NCI-H1694 (cell line): ENCODE measurements around the gene ALG8.
"Not testable (repeated sequence)": the region's sequence is repeated elsewhere in the genome, so short reads cannot be mapped to it uniquely, and the experiment has no call there.

Source experiments
- DNase-seq: peaks from one replicate; lab custom pipeline; 2025; lab: John Stamatoyannopoulos, UW

ALG8 gene

DNA sequence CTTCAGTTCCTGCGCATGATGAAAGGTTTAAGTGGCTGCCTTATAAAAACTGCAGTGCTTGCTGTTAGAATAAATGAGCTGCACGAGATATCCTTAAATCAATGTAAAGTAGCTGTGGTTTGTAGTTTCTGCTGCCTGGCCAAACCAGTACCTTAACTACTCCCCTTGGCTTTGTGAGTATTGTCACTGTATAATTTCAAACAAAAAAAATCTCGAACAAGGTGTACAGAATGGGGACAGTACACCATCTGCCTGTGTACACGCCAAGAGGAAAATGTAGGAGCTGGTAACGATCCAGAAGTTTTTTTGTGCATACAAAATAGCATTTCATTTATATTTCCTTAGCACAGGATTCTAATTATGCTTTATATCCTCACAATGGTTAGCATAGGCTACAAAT lies 39.2 kb downstream of the ALG8 start:
- no peak for DNase-seq

DNA sequence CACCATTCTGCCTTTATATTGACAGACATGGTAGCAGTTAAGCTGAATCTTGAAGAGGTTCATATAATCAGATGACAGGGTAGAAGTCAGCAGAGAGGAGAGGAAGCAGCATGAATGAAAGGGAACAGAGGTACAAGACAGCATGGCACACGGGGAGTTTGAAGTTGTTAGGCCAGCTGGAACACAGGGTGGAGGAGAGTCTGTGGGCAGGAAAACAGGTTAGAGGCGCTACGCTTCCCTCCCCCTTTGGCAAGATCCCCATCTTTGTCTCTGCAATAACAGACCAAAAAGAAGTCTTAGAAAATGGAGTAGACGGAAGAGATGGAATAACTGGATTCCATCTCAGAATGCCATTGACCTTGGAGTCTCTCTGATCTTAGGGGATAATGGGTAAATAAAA lies 39.8 kb downstream of the ALG8 start:
- no peak for DNase-seq

DNA sequence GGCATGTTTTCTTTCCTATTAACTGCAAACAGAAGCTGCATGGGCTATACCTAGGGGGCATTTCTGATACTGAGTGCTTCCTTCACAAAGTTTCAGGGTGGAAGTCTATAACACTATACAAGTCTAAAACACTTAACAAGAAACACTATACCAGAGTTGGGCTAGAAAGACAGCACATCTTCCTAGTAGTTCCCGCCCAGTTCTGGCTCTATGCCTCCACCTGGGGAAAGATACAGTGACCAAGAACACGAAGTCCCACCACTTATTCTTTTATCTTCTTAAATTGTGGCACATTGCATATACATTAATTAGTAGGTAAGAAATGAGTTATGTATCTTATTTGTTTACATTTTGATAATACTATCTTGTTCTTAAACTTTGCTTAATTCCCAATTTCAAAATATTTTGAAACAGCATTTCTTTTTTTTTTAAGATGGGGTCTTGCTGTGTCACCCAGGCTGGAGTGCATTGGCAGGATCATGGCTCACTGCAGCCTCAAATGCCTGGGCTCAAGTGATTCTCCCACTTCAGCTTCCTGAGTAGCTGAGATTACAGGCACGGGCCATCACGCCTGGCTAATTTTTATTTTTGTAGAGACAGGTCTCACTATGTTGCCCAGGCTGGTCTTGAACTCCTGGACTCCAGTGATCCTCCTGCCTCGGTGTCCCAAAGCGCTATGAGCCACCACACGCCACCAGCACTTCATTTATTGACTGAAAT lies 41.6 kb downstream of the ALG8 start:
- no peak for DNase-seq

DNA sequence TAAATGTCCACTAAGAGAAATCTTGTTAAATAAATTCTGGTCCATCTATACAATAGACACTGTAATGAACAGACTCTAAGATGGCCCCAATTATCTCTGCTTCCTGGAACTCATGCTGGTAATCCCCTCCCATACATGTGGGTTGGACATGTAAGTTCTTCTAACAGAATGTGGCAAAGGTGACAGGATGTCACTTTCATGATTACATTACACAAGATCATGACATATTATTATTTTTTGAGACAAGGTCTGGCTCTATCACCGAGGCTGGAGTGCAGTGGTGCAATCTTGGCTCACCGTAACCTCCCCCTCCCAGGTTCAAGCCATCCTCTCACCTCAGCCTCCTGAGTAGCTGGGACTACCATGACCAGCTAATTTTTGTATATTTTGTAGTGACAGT lies 45.2 kb downstream of the ALG8 start:
- DNase-seq: no peak

DNA sequence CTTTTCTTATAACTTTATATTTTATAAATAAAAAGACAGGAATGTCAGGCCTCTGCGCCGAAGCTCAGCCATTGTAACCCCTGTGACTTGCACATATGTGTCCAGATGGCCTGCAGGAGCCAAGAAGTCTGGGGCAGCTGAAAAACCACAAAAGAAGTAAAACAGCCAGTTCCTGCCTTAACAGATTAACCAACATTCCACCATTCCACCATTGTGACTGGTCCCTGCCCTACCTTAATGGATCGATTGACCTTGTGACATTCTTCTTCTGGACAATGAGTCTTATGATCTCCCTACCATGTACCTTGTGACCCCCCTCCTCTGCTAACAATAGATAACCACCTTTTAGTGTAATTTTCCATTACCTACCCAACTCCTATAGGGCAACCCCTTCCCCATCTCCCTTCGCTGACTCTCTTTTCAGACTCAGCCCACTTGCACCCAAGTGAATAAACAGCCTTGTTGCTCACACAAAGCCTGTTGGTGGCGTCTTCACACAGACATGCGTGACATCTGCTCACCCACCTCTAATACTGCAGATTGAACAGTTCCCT lies 52.8 kb downstream of the ALG8 start:
- peak; percentile 18 for DNase-seq

DNA sequence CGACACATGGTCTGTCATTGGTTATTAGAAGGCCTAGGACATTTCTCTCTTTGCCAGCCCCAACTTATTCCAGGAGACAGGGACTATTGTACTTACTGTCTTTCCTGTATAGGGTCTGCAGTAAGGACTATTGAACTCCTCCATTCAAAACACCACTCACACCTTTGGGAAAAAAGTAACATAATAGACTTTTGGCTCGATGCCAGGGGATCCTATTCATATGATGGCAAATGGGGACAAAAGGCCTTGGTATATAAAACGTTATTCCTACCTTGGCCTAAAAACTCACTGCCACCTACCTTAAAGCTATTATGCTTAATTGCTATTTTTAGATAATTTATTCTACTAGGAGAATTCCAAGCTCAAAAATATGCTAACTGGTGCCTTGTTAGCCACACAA lies 53.5 kb downstream of the ALG8 start:
- DNase-seq: no peak

DNA sequence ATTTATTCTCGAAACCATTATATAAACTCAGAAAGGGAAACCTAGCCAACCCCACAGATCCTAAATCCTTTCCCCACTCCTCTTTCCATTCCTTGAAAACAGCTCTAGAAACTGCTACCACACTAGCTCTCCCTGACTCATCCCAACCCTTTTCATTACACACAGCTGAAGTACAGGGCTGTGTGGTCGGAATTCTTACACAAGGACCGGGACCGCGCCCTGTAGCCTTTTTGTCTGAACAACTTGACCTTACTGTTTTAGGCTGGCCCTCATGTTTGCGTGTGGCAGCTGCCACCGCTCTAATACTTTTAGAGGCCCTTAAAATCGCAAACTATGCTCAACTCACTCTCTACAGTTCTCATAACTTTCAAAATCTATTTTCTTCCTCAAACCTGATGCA lies 54.9 kb downstream of the ALG8 start:
- DNase-seq: not testable (repeated sequence)

DNA sequence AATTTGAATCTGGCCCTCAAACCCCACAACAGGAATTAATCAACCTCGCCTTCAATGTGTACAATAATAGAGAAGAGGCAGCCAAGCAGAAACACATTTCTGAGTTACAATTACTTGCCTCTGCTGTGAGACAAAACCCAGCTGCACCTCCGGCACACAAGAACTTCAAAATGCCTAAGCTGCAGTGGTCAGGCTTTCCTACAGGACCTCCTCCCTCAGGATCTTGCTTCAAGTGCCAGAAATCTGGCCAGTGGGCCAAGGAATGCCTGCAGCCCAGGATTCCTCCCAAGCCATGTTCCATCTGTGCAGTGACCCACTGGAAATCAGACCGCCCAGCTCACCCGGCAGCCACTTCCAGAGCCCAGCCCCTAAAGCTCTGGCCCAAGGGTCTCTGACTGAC lies 56.4 kb downstream of the ALG8 start:
- DNase-seq: no peak

DNA sequence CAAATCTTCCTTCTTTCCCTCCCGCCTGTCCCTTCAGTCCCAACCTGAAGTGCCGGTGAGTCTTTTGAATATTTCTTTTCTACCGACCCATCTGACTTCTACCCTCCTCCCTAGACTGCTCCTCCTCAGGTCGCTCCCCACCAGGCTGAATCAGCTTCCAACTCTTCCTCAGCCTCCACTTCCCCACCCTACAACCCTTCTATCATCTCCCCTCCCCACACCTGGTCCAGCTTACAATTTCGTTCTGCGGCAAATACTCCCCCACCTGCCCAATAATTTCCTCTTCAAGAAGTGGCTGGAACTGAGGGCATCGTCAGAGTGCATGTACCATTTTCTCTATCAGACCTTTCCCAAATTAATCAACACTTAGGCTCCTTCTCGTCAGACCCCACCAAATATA lies 57.3 kb downstream of the ALG8 start:
- no peak for DNase-seq

DNA sequence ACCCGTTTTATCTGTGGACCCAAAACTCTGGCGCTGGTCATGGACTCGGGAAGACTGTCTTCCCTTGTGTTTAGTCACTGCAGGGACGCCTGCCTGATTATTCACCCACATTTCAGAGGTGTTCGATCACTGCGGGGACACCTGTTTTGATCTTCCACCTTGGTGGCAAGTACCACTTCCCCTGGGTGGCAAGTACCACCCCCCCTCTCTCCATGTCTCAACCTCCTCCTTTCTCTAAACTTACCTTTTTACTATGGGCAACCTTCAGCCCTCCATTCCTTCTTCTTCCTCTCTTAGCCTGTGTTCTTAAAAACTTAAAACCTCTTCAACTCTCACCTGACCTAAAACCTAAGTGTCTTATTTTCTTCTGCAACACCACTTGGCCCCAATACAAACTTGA lies 57.8 kb downstream of the ALG8 start:
- no peak for DNase-seq

DNA sequence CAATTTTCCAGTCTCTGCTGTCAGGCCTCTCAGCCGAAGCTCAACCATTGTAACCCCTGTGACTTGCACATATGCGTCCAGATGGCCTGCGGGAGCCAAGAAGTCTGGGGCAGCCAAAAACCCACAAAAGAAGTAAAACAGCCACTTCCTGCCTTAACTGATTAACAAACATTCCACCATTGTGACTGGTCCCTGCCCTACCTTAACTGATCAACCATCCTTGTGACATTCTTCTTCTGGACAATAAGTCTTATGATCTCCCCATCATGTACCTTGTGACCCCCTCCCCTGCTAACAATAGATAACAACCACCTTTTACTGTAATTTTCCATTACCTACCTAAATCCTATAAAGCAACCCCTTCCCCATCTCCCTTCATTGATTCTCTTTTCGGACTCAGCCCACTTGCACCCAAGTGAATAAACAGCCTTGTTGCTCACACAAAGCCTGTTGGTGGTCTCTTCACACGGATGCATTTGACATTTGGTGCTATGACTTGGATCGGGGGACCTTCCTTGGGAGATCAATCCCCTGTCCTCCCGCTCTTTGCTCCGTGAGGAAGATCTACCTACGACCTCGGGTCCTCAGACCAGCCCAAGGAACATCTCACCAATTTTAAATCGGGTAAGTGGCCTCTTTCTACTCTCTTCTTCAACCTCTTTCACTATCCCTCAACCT lies 58.5 kb downstream of the ALG8 start:
- no peak for DNase-seq

DNA sequence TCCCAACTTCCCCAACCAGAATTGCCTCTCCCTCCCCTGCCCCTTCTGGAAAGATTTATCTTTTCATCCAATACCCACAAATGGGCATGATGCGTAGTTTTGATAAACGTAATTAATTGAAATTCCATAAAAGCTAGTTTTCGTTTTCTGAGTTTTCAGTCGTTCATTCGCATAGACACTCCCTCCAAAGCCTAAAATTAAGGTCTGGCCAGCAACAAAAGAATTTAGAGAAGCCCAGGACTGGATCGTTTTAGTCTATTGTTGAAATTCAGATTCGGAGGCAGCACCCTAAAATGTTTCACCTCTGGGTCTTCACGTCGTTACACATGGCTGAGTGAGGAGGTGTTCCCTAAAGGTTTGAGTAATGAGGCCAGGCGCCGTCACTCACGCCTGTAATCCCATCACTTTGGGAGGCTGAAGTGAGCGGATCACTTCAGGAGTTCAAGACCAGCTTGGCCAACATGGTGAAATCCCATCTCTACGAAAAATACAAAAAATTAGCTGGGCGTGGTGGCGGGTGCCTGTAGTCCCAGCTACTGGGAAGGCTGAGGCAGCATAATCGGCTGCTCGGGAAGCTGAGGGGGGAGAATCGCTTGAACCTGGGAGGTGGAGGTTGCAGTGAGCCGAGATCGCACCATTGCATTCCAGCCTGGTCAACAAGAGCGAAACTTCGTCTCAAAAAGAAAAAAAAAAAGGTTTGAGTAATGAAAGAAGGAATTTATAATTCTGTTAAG lies 59.2 kb downstream of the ALG8 start:
- DNase-seq: no peak

DNA sequence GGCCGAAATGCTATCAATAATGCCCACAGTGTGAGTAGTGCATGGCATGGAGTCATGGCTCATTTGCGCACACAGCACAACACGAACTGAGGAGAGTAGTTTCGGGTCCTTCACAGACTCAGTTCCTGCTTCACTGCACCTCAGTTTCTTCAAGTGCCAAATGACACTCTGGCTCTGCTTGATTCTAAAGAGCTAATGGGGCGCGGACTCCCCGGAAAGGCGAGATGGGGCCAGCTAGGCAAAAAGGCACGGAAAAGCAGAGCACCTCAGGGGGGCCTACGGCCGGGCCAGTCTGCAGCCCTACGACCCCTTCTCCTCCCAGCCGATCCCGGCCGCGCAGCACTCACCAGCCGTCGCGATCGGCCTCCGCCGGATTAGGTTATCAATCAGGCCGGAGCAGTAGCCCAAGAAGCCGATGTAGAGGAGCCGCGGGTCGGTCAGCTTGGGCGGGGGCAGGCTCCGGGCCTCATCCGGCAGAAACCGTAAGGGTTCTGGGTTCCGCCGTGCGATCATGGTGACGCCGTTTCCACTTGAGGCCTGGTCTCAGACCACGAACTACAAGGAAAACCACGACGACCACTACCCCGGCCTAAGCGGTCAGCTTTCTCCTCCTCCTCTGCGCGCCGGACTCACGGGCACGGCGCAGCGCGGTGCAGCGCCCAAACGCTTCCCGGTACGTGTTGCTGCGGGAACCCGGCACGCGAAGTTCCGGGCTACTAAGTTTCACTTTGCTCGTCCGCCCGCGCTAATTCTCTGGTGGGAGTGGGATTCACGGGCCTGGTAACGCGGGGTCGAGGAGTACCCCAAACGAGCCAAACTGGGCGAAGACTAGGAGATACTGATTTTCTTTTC lies 60.0 kb downstream of the ALG8 start, which contains the start of gene NDUFC2:
NDUFC2 (minus strand) TSS at position 631 of the 852 bp plus-strand sequence; CDS start at position 513, 118 bp downstream.
- no peak for DNase-seq

DNA sequence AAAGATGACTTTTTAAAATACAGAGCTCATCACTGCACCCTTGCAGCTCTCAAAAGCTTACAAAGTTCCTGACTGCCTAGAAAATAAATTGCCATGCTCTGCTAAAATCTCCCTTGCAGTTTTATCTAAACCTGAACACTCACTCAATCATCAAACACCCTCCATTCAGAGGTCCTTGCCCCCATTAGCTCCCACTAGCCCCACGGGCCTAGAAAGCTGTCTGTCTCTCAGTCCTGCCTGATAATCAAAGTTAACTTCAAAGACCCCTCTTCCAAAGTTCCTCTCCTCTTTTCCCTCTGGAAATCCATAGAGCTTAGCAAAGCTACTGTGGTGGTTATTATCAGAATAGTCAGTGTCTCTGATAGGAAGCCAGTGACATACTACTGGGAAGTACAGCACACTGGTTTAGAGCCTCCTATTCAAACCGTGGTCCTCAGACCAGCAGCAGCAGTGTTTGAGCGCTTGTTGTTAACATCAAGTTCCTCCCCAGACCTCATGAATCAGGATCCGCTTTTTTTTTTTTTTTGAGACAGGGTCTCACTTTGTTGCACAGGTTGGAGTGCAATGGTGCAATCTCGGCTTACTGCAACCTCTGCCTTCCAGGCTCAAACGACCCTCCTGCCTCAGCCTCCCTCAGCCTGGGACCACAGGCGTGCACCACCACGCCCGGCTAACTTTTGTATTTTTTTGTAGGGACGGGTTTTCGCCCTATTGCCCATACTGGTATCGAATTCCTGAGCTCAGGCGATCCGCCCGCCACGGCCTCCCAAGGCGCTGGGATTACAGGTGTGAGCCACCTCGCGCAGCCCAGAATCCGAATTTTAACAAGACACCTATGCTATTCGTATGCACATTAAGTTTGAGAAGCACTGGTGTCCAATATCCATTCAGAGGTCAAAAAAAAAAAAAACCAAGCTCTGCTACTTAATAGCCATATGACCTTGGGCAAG lies 60.9 kb downstream of the ALG8 start:
- DNase-seq: no peak

DNA sequence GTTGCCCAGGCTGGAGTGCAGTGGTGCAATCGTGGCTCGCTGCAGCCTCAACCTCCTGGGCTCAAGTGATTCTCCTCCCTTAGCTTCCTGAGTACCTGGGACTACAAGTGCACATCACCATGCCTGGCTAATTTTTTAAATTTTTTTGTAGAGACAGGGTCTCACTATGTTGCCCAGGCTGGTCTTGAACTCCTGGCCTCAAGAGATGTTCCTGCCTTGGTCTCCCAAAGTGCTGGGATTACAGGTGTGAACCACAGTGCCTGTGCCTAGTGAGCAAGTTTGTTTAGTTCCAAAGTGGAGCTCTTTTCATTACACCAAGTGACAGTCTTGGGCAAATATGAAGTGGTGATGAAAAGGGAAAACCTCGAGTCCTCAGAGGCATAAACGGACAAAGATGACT lies 61.8 kb downstream of the ALG8 start:
- DNase-seq: not testable (repeated sequence)

DNA sequence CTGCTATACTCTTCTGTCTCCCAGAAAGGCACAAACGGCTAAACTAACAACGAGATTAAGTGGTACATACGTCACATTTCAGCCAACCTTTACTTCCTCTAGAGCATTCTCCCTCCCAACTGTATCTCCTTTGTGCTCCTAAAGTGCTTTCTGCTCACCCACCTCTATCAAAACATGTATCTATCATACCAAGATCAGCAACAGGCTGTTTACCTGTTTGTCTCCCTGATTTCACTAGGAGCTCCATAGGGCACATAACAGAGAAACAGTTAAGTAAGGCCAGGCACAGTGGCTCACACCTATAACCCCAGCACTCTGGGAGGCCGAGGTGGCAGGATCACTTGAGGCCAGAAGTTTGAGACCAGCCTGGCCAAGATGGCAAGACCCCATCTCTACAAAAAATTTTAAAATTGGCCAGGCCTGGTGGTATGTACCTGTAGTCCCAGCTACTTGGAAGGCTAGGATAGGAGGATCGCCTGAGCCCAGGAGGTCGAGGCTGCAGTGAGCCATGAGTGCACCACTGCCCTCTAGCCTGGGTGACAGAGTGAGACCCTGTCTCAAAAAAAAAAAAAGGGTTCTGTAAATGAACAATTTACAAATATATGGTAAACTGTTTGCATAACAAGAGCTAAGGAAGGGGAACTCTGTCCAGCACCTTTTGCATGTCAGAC lies 62.6 kb downstream of the ALG8 start:
- DNase-seq: no peak

DNA sequence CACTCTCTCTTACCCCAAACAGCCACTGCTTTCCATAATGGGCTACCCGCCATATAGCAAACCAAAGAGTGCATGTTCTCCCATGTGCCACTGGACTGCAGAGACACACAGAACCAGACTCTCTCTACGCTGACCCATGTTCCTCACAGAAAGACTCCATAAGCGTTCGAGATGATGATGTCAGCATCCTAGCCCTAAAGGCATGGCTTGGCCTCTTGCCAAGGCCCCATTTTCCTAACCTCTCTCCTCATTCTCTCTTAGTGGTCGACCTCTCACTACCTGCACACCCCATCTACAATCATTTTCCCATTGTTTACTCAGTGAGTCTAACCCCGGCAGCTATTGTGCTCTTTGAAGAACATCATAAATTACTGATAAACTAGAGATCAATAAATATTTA lies 64.7 kb downstream of the ALG8 start:
- no peak for DNase-seq

DNA sequence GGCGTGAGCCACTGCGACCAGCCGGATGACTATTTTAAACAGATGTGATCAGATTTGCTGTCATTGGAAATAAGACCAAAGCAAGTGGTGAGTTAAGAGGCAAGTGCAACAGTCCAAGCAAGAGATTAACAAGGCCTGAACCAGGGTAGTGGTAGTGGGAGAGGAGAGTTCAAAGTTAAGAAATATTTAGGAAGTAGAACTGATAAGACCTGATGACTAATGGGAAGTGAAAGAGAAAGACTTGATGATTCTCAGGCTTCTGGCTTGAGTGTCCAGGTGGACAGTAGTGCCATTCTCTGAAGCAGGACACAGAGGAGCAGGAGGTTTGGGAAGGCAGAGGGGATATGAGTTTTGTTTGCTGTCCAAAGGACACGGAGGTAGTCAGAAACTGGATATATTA lies 67.0 kb downstream of the ALG8 start:
- no peak for DNase-seq

DNA sequence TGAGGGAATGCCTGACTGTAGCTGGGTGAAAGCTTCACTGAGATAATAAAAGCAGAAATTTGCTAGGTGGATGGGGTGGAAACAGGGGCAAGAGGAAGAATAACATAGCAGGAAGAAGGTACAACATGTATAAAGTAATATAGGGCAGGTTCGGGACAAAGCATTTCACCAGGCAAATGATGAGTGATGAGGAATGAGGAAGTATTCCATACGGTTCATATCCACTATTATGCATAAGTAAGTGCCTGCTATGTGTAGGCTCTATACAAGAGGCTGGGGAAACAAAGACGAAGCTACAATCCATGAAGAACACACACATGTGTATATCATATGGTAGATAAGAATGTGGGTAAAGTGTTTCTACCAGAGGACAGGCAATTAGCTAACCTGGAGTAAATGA lies 67.7 kb downstream of the ALG8 start:
- no peak for DNase-seq

DNA sequence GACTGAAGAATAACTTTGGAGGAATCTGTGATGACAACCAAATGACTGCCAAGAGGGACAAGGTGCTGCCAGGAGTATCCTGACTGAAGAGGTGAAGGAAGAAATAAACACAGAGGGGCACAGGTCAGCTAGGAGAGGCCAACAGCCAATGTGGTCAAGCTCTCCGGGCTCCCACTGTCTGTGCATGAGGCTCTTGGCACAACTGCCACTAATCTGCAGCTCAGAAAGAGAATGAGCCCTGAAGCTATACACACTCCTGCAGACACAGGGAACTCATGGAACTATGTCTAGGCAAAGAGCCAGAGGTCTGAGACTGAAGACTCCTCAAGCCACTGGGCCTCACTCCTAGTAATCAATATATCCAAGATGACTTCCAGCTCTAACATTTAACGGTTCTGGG lies 68.8 kb downstream of the ALG8 start:
- DNase-seq: no peak
